Colonic mucosa (tissue), 4 donors: ENCODE results near the gene LNP1. TPM values are rescaled to one million over a fixed set of nuclear protein-coding genes. Genes with fewer than 3 reads are reported as not detected.

ENCODE experiments used
- DNase-seq: peaks from one replicate; pipeline ENCODE4 v3.0.0-alpha.2; 2020
- H3K27ac ChIP-seq: fragments of 200-600 bp; one replicate; pipeline ENCODE4 v1.8.0; 2021
- H3K27me3 ChIP-seq: fragments of 200-600 bp; one replicate; pipeline ENCODE4 v1.8.0; 2021
- H3K36me3 ChIP-seq: fragments of 200-600 bp; one replicate; pipeline ENCODE4 v1.8.0; 2021
- H3K4me1 ChIP-seq: fragments of 200-600 bp; one replicate; pipeline ENCODE4 v1.8.0; 2021; ENCODE audit warnings: mild to moderate bottlenecking
- H3K4me3 ChIP-seq: fragments of 200-600 bp; one replicate; pipeline ENCODE4 v1.8.0; 2021
- H3K9ac ChIP-seq, 2 donors: one replicate each; pipeline ENCODE4 v1.7.0; 2013; ENCODE audit warnings: control low read depth in 2 of 2, low read depth in 2 of 2, low read length in 2 of 2
- H3K9me3 ChIP-seq: fragments of 200-600 bp; one replicate; pipeline ENCODE4 v1.8.0; 2021
- CTCF ChIP-seq: fragments of 200-600 bp; IDR thresholded peaks from one replicate; pipeline ENCODE4 v1.8.0; 2022; ENCODE audit warnings: antibody characterized with exemption, mild to moderate bottlenecking
- intact Hi-C: fragments of 100-400 bp; cut with DNase I; formaldehyde crosslinking; loops from one replicate; pipeline ENCODE4 v1.14.1; 2022
- total RNA-seq, 2 donors: library from RNA; stranded (reverse); fragmentation: NEBNext Ultra II Directional in 1 of 2; extraction: Animal tissue kit (Norgen Biotek cat#: 25700) in 1 of 2; gene quantifications; one replicate each; pipeline ENCODE4 v1.2.1, GENCODE V29; 2021
- donor health status: healthy.
- donor health status: DM: no; HTN: no; CAD: no.
- donor health status: DM: no; HTN: no; CAD: no.

Gene LNP1
- total RNA-seq, 2 donors from 2014 or later: 0.74 to 1.4 TPM

GRCh38 chr3:100448079-100448478, 46.7 kb downstream of the LNP1 start:
- Histone ChIP-seq H3K27me3 (no peaks in the 10 kb centered on the region), H3K27ac (no peak overlapping the region), H3K9ac (no peak overlapping the region), H3K4me1 (no peaks in the 10 kb centered on the region), H3K36me3 (no peaks in the 10 kb centered on the region), H3K4me3 (no peak overlapping the region), H3K9me3 (no peaks in the 10 kb centered on the region)
- intact Hi-C loops: no loop called here
- TF ChIP-seq CTCF: no peak
- DNase-seq: no peak

- Histone ChIP-seq H3K9me3 (no peaks in the 10 kb centered on the region), H3K36me3 (no peaks in the 10 kb centered on the region), H3K4me1 (no peaks in the 10 kb centered on the region), H3K27me3 (no peaks in the 10 kb centered on the region), H3K9ac (no peak overlapping the region), H3K4me3 (no peak overlapping the region), H3K27ac (no peak overlapping the region)
- TF ChIP-seq CTCF: no peak
- DNase-seq: no peak
- intact Hi-C loops: no loop called here
Measured at GRCh38 chr3:100449214-100449613, 47.9 kb downstream of the LNP1 start.

- Histone ChIP-seq H3K36me3 (no peaks in the 10 kb centered on the region), H3K9me3 (no peaks in the 10 kb centered on the region), H3K27ac (no peak overlapping the region), H3K4me1 (no peaks in the 10 kb centered on the region), H3K4me3 (no peak overlapping the region), H3K27me3 (no peaks in the 10 kb centered on the region), H3K9ac (no peak overlapping the region)
- no peak for TF ChIP-seq CTCF
- intact Hi-C loops: no loop called here
- no peak for DNase-seq
Measured at GRCh38 chr3:100454677-100455076, 53.3 kb downstream of the LNP1 start.

- TF ChIP-seq CTCF: no peak
- H3K27me3 ChIP-seq: no peaks in the 10 kb centered on the region
- no peak overlapping the region for H3K9ac ChIP-seq
- DNase-seq: no peak
- intact Hi-C loops: no loop called here
- H3K9me3 ChIP-seq: no peaks in the 10 kb centered on the region
- H3K27ac ChIP-seq: no peak overlapping the region
- H3K4me1 ChIP-seq: no peaks in the 10 kb centered on the region
- no peak overlapping the region for H3K4me3 ChIP-seq
- no peaks in the 10 kb centered on the region for H3K36me3 ChIP-seq
Measured at GRCh38 chr3:100455841-100456550, 54.7 kb downstream of the LNP1 start.

GRCh38 chr3:100456745-100457144, 55.4 kb downstream of the LNP1 start:
- Histone ChIP-seq H3K27me3 (no peaks in the 10 kb centered on the region), H3K9me3 (no peaks in the 10 kb centered on the region), H3K36me3 (no peaks in the 10 kb centered on the region), H3K4me3 (no peak overlapping the region), H3K4me1 (no peaks in the 10 kb centered on the region), H3K27ac (no peak overlapping the region), H3K9ac (no peak overlapping the region)
- DNase-seq: no peak
- no peak for TF ChIP-seq CTCF
- intact Hi-C loops: no loop called here
